GM13977 (cell line): ENCODE data around the gene UBR2.

Experiments used
- DNase-seq: peaks from one replicate; pipeline ENCODE4 v3.0.0; 2012; ENCODE audit warnings: low spot score
- in situ Hi-C: fragments of 300-500 bp; cut with MboI; formaldehyde crosslinking; loops from one replicate; pipeline ENCODE4 v1.12.0; 2022; ENCODE audit warnings: low sequenced_read_pairs, low pct_unique_long_range_greater_than_20kb, mixed read lengths, inconsistent platforms; ENCODE audit not compliant: unreplicated experiment
- TF ChIP-seq, protein P1 (sequence below): IDR thresholded peaks from 2 replicates; pipeline ENCODE4 v1.5.1; 2012; ENCODE audit warnings: mild to moderate bottlenecking, control low read depth; ENCODE audit not compliant: insufficient read depth; ENCODE audit errors: extremely low read depth, missing control alignments

Gene UBR2

GRCh38 chr6:42707595-42707994 is 143.8 kb downstream of the UBR2 start:
- TF ChIP-seq, protein P1, sequence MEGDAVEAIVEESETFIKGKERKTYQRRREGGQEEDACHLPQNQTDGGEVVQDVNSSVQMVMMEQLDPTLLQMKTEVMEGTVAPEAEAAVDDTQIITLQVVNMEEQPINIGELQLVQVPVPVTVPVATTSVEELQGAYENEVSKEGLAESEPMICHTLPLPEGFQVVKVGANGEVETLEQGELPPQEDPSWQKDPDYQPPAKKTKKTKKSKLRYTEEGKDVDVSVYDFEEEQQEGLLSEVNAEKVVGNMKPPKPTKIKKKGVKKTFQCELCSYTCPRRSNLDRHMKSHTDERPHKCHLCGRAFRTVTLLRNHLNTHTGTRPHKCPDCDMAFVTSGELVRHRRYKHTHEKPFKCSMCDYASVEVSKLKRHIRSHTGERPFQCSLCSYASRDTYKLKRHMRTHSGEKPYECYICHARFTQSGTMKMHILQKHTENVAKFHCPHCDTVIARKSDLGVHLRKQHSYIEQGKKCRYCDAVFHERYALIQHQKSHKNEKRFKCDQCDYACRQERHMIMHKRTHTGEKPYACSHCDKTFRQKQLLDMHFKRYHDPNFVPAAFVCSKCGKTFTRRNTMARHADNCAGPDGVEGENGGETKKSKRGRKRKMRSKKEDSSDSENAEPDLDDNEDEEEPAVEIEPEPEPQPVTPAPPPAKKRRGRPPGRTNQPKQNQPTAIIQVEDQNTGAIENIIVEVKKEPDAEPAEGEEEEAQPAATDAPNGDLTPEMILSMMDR: no peak
- no peak for DNase-seq
- in situ Hi-C loops: no loop called here

GRCh38 chr6:42708096-42708495 is 144.3 kb downstream of the UBR2 start:
- TF ChIP-seq, protein P1: no peak
- in situ Hi-C loops: no loop called here
- DNase-seq: no peak

DNA sequence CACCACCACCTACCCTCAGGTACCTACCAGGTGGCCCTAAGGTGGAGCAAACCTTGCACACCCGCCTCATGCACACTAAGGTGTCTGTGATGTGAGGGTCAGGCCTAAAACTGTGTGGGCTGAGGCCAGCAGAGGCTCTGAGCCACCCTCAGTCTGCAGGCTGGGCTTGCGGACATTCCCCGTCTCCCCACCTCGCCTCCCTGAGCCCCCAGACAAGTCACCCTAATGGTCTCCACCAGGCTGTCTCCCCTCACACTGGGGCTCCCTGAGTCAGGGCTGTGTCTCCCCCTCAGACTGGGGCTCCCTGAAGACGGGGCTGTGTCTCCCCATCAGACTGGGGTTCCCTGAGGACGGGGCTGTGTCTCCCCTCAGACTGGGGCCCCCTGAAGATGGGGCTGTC is 146.0 kb downstream of the UBR2 start:
- TF ChIP-seq, protein P1: no peak
- in situ Hi-C loops: no loop called here
- no peak for DNase-seq

DNA sequence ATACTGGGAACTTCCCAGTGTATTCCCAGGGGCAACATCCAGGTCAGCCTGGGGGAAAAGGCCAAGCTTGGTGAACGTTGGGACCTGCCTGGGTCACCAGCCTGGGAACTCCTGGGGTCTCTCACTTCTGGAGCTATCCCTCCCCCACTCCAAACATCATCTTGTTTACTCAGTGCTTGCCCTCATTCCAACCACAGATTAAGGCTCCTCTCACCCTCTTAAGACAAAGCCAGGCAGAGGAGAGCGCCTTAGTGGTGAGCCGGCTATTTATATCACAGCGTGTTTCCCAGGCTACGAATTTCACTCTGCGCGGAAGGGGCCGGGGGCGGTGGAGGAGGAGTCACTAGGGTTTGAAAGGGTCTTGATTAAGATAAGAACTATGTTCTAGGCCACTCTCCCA is 146.5 kb downstream of the UBR2 start:
- DNase-seq: no peak
- TF ChIP-seq, protein P1: no peak
- in situ Hi-C loops: no loop called here

DNA sequence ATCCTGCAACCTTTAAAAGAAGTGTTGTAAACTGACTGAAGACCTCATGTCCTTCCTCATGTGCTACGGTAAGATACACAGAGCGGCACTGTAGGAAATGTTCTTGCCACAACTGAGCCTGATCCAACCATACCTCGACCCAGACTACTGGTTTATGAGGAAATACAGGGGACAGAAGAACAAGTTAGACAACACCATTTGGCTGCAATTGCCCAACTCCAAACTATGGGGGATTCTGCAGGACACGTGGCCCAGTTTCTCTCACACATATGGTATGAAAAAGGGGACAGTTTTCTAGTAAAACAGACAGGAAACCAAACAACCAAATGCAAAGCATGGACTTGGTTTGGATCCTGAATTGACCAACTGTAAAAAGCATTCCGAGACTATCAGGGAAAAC is 148.1 kb downstream of the UBR2 start:
- in situ Hi-C loops: no loop called here
- TF ChIP-seq, protein P1: no peak
- DNase-seq: no peak

- no peak for DNase-seq
- in situ Hi-C loops: no loop called here
- TF ChIP-seq, protein P1: no peak
These were observed 150.4 kb downstream of the UBR2 start for GRCh38 chr6:42714098-42714761.
